ENCODE results near the gene N4BP3.
A peak's percentile ranks its signal among the peaks of the same experiment; 100 is the strongest.
"Not testable (repeated sequence)": the region's sequence is repeated elsewhere in the genome, so short reads cannot be mapped to it uniquely, and the experiment has no call there.

Gene N4BP3

GRCh38 chr5:178117923-178118701 is 4.8 kb downstream of the N4BP3 start:
- no peak for DNase-seq
- intact Hi-C loops (cut with DNase I) = no loop called here

- intact Hi-C loops (cut with DNase I) = no loop called here
- no peak for DNase-seq
Observed at GRCh38 chr5:178119915-178120606, 6.7 kb downstream of the N4BP3 start.

DNA sequence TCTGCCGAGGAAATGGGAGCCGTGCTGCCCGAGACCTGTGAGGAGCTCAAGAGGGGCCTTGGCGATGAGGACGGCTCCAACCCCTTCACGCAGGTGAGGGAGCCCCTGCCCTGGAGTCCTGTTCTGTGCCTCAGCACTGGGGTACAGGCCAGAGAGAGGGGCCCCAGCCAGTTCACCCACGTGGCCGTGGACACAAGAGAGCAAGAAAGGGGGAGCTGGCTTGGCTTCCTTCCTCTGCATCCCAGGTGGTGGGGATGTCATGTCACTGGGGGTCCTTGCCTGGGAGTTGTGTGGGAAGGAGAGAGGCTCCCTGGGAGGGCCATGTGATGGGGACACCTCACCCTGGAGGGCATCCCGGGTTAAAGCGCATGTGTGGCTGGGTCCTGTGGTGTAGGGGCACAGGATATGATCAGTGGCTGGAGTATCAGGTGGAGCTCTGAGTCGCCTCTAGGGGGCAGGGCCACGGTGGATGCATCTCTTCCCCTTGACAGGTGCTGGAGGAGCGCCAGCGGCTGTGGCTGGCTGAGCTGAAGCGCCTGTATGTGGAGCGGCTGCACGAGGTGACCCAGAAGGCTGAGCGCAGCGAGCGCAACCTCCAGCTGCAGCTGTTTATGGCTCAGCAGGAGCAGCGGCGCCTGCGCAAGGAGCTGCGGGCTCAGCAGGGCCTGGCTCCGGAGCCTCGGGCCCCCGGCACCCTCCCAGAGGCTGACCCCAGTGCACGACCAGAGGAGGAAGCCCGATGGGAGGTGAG is 7.5 kb downstream of the N4BP3 start:
- intact Hi-C loops (cut with DNase I) = no loop called here
- DNase-seq = peak; percentile 16 to 83 (median 62)

GRCh38 chr5:178121391-178122276 is 8.3 kb downstream of the N4BP3 start:
- intact Hi-C loops (cut with DNase I) = no loop called here

GRCh38 chr5:178122346-178122745 is 9.0 kb downstream of the N4BP3 start:
- DNase-seq = no peak
- intact Hi-C loops (cut with DNase I) = no loop called here

More at GRCh38 chr5:178121391-178122276, 8.3 kb downstream of the N4BP3 start:
- DNase-seq = no peak

DNA sequence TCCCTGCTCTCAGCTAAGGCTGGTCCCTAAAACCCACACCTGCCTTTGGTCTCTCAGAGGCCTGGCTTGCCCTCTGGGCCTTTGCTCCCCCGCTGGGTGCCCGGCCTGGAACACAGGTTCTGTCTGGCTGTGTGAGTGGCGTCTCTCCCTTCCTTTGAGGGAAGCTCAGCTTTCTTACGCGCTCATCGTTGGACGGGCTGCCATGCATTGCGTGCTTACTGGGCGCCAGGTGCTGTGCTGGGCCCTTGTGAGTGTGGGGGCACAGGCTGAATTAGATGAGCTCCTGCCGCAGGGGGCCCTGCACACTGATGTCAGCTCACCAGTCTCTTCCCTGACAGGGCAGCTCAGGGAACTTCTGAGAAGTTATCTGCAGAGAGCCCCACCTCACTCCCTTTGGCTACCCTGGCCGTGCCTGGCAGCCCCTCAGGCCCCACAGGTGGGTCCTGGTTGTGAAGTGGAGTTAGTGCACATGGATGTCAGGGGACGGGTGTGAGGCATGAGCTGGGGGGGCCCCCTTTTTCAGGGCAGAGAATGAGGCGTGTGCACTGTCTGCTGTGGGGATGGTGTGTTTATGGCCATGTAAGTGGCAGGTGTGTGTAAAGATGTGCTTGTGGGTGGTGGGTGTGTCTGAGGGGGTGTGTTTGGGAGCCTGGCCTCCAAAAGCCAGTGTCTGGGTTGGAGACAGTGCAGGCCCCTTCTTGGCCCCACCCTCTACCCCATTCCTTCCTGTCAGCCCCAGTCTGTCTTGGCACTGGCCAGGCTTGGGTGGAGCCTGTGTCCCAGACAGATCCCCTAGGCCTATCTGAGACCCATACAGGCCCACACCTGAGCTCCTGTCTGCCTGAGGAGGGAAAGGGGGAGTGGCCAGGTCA is 10.0 kb downstream of the N4BP3 start:
- no peak for DNase-seq
- intact Hi-C loops (cut with DNase I) = no loop called here

GRCh38 chr5:178123966-178124925 is 10.9 kb downstream of the N4BP3 start:
- intact Hi-C loops (cut with DNase I) = no loop called here
- no peak for DNase-seq

GRCh38 chr5:178125253-178125906 is 12.0 kb downstream of the N4BP3 start:
- intact Hi-C loops (cut with DNase I) = no loop called here
- no peak for DNase-seq

GRCh38 chr5:178126556-178126955 is 13.2 kb downstream of the N4BP3 start:
- intact Hi-C loops (cut with DNase I) = no loop called here
- no peak for DNase-seq

DNA sequence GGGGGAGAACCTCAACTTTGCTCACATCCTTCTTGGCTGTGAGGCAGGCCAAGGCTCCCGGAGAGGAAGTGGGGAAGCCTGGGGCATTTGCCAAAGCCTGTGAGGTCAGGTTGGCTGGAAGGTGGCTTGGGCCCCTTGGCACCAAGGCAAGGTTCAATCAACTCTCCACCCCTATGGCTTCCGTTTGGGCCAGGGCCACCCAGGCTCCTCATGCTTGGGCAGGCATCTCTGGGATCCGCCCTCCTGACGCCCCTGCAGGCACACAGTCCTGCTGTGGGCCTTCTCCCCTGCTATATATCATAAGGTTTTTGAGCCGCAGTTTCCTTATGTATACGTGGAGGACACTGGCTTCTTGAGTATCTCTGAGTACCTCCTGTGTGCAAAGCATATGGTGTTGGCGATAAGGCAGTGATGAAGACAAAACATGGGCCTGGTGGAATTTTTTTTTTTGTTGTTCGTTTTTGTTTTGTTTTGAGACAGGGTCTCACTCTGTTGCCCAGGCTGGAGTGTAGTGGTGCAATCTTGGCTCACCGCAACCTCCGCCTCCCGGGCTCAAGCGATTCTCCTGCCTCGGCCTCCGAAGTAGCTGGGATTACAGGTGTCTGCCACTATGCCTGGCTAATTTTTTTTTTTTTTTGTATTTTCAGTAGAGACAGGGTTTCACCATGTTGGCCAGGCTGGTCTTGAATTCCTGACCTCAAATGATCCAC is 14.1 kb downstream of the N4BP3 start:
- DNase-seq; intact Hi-C loops (cut with DNase I): not testable (repeated sequence)

DNA sequence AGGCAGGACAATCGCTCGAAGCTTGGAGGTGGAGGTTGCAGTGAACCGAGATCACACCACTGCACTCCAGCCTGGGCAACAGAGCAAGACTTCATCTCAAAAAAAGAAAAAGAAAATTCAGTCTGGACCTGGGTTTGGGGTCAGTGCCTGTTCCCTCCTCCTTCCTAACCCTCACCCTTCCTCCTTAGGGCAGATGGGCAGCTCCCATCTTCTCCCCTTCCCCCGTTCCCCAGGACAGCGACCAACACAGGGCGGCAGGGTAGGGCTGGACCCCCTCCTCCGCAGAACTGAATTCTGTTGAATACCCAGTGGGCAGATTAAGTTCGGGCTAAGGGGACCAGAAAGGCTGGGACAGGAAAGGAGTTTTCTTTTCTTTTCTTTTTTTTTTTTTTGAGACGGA is 16.0 kb downstream of the N4BP3 start:
- no peak for DNase-seq
- intact Hi-C loops (cut with DNase I) = no loop called here

- intact Hi-C loops (cut with DNase I); DNase-seq: not testable (repeated sequence)
Observed at GRCh38 chr5:178130234-178130575, 16.9 kb downstream of the N4BP3 start.

DNA sequence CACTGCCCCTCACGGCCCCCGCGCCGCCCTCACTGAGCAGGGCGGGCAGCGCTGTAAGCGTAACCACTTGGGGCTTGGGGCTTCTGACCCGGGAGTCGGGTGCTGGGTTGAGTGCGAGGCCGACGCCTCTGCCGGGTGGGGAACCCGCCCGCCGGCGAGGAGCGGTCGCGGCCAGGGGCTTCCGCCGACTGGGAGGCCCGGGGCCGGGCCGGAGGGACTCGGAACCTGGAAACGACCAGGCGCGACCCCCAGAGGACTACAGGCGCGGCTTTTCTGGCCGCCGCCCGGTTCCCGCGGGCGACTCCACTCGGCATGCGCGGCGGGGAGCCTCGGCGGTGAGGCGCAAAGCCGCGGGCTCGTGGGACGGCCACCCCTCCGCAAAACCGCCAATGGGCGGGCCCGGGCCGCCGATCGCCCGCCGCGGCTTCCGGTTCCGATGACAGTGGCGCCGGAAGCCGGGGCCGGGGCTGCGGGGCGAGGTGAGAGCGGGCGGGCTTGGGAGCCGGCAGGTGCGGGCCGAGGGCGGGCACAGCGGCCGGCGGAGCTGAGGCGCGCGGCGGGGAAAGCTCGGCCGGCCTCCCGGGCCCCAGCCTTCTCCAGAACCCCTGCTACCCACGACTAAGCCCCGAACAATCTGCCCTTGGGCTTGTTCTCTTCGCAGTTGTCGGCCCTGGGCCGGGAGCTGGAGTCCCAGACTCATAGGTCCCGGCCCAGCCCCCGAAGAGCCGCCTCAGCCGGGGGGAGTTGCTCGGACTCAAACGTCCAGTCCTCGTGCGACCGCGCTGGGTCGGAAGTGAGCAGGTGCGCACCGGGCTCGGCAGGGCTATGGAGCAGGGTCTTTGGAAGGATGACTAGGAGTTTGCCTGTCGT is 17.5 kb downstream of the N4BP3 start, which contains the start of gene RMND5B:
TSS of gene RMND5B (plus strand) at position 439 of the 870 bp plus-strand sequence. CDS start 7,106 bp downstream, outside the sequence.
- intact Hi-C loops (cut with DNase I) = no loop called here
- peak; percentile 40 to 93 (median 86) for DNase-seq

- no peak for DNase-seq
- intact Hi-C loops (cut with DNase I) = no loop called here
Observed at GRCh38 chr5:178131446-178131996, 18.2 kb downstream of the N4BP3 start.
